Effector CD8-positive, alpha-beta T cell (primary cell): ENCODE data around the gene NMRAL1.

Experiments
- DNase-seq: peaks from one replicate; lab custom pipeline; 2025; lab: John Stamatoyannopoulos, UW
- total RNA-seq, 4 experiments: gene quantifications; one replicate each; lab custom pipeline; 2026; lab: John Stamatoyannopoulos, UW

The NMRAL1 gene
- total RNA-seq = 29.4 to 50.0 (median 42.3) reads per million in 4 experiments

DNA sequence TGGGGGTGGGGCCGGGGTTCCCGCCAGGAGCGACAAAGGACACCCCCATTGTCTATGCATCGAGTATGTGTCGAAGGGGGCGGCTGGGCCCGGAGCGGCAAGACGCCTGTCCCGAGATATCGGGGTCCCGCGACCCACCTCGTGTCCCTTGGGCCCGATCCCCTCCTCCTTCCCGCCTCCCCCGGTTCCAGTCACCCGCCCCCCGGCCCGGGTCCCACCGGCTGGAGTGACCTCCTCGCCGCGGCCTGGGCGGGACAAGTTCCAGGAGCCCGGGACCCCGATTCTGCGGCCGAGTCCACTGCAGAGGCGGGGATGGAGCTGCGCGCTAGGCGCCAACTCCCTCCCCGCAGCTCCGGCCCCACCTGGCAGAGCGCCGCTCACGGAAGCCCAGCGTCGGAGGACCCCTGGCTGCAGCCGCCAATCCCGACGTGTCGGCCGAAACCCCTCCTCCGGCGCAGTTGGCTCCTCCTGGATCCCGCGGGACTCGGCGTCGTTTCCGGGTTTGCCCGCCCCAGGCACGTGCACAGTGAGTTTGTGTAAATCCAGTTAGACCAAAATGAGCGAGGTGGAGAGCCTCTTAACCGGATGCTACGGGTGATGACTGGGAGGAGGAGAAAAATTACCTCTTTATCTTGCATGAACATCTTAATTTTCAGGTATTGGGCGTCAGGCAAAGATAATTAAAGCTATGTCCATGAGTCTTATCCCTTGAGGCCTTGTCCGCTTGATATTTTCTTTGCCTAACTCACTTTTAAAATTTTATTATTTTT is at the start of gene NMRAL1:
Gene NMRAL1, minus strand, starts transcription at position 434 of the 770 bp plus-strand sequence. CDS start 493 bp downstream, outside the sequence.
- DNase-seq = peak; percentile 84

DNA sequence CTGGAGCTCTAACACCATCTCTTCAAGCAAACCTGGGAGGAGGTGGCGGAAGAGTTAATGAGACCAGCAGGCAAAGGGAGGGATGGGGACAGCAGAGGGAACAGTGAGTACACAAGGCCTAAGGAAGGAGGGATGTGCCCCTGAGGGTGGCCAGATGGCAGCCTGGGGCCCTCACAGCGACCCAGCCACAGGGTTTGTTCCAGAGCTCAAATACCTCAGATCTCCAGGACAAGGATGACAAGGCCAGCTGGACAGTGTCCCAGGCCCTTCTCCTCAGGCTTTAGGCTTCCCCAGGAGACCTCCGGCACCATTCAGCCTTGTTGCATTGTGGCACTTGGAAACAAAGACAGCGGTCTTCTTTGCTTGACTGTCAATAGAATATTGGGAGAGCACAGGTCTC is 49.3 kb upstream of the NMRAL1 start:
- no peak for DNase-seq

DNA sequence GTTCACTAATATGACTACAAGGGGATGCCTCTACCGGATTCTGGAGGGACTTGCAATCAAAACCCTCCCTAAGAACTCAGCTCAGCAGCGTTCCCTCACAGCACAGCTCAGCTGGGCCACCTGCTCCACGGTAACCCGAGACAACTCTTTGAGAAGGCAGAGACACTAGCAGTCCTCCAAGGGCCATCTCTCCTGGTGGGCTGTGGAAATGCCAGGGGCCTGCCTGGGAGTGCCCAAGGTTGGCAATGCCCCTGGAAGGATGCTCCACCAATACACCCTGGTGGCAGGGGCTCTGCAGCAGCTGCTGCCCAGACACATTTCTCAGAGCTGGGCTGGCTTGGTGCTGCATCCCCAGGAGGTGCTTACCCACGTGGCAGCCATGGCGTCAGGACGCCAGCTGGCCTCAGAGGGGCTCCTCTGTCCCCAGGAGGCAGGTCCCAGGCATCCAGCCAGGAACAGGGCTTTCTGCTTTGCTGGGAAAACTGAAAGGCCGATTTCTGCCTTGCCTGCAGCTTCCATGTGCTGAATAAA is 47.7 kb upstream of the NMRAL1 start:
- DNase-seq = no peak

DNA sequence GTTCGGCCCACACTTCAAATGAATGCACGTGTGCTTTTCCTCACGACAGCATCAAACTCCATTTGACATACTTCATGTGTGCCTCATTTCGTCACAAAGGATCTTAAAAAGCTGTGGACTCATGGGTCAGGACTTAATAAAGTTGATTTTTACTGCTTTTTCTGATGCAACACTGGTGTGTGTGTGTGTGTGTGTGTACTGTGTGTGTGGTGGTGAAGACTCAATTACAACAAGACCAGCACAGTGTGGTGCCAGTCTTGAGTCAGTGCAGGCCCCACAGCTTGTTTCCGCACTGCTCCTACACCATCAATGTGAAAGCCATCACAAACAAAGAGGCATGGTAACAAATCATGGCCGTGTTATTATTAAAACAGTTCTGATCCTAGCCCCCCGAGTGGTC is 46.5 kb upstream of the NMRAL1 start:
- DNase-seq = no peak

DNA sequence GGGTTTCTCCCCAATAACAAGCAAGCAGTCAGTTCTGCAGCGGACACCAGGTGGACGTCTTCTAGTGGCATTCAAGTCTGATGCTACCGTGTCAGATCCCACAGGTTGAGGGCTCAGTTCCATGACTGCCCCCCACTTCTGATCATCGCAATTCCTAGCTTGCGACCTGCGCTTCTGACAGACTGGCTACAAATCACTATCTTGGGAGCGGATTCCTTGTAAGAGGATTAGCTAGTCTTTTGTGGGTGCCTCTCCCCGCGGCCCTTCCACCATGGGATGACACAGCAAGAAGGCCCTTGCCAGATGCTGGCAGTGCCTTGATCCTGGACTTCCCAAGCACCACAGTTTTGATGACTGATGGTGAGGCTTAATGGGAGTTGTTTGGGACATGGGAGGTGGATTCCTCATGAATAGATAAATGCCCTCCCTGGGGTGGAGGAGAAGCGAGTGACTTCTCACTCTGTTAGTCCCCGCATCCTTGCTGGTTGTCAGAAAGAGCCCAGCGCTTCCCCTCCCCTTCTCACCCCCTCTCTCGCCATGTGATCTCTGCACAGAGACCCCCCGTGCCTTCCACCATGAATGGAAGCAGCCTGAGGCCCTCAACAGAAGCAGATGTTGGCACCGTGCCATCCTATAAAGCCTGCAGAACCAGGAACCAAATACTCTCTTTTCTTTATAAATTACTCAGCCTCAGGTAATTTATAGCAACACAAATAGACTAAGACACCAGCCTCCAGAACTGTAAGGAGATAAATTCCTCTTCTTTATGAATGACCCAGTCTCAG is 45.0 kb upstream of the NMRAL1 start:
- DNase-seq = no peak

DNA sequence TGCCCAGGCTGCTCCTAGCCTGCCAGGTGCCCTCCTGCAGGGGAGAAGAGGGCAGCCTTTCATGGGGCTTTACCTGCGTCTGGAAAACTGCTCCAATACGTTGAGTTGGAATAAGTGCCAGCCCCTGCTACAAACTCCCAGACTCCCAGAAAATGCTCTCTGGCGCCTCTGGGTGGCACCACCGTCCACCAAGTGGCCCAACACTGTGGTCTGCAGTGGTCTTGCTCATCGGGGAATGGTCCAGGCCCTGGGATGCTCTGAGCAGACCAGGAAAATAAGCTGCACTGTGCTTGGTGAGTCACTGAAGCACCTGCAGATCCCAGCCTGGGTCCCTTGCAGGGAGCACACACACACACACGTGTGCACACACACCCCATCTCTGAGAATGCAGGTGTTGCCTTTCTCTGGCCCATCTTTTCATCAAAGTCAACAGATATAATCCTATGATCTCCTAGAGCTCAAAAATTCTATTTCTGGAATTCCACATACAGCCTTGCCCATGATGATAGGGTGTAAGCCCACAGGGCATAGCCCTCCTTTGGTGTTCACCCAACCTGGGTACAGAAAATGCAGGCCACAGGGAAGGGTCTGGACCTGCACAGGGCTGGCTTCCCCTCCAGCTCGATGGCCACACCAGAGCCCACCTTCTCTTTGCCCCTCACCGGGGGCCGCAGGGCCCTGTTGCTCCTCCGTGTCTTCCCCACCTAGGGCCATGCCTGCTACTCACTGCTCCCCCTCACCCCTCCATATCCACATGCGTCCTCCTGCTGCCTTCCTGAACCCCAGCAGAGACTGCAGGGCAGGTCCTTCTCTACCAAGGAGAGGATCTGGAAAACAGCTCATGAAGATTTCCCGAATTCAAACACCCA is 43.6 kb upstream of the NMRAL1 start:
- no peak for DNase-seq

DNA sequence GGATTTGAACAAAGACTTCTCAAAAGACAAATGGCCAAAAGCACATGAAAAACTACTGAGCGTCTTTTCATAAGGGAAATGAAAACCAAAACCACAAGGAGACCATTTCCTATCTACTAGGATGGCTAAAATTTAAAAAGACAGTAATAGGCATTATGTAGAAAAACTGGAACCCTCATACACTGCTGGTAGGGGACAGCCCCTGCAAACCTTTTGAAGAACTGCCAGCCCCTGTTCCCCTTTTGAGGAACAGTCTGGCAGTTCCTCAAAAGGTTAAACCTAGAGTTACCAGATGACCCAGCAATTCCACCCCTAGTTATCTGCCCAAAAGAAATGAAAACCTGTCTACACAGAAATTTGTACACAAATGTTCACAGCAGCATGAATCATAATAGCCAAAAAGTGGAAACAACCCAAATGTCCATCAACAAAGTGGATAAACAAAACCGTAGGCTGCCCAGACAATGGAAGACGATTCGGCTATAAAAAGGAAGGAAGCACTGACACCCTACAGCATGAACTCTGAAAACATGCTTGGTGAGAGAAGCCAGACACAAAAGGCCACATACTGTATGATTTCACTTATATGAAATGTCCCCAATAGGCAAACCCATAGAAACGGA is 41.3 kb upstream of the NMRAL1 start:
- DNase-seq = no peak

DNA sequence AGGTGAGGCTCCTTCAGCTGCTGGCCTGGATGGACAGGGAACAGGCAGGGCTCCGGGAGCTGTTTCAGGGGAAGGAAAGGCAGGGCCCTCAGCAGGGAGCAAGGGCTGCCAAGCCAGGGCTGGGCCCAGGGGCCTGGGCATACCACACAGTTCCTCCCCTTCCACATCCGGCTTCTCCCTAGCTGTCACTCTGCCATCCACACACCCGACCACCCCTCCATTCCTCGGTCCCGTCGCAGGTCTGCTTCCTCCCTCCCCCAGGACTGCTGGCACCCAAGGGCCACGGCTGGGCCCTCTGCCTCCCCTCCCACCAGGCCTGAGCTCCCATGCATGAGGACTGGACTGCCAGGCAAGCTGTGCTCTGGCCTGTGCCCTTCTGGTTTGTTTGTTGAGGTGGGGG is 40.2 kb upstream of the NMRAL1 start:
- no peak for DNase-seq

DNA sequence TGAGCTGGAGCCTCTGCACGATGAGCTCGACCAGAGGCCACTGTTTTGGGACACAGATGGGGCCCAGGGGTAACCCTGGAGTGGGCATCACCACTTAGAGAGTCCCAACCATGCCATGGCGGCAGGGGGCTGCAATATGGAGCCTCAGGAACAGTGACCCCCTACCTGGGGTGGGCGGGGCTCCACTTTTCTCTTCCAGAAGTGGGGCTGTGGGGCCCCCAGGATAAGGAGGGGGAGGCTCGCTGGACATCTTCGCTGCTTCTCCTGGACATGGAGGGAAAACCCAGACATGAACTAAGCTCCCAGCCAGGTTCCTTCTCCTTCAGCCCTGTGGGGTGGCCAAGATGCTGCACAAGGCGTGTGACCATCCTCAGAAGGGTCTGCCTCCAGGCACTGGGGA is 39.5 kb upstream of the NMRAL1 start:
- DNase-seq = no peak

DNA sequence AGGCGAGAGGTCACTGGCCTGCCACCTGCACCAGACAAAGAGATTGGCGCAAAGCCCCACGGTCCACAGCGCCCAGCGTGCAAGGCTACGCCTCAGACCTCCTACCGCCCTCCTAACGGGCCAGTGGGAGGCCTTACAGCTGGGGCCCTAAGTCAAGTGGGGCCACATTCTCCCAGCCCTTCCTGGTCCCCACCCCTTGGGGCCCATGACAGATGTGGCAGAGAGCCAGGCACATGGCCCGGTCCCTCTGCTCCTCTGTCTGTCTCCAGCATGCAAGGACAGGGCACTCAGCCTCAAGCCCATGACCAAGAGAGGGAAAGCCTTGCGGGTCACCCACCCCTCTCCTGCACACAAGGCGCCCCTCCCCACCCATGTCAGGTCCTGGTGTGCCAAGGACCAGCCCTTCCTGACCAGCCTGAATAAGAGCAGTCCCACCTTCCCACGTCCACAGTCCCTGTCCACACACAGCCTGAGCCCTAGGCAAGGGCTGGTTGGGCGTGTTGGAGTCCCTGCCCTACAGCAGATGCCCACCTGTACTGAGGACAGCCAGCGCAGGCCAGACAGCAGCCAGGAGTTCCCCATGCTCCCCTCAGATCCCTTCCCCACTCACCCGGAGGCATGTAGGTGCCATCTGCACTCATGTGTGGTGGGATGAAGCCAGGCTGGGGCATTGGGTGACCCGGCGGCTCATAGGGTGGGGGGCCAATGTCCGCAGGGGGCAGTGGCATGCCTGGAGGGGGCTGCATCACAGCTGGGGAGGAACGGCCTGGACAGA is 38.8 kb upstream of the NMRAL1 start:
- DNase-seq = no peak

DNA sequence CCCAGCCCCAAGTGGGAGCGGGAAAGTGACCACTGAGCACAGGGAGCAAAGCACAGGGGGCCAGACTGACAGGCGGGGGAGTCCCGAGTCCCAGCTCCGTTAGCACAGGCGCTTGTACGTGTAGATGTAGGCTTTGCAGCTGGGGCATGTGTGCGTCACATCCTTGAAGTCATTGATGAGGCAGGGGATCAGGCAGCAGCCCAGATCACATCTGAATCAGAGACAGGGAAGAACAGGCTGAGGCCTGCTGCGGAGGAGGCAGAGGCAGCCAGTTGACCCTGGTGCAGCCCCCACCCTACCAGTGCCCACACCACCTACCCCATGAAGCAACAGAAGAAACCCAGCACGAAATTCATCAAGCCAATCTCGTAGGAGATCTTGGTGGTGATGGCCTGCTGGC is 38.0 kb upstream of the NMRAL1 start:
- DNase-seq = no peak

DNA sequence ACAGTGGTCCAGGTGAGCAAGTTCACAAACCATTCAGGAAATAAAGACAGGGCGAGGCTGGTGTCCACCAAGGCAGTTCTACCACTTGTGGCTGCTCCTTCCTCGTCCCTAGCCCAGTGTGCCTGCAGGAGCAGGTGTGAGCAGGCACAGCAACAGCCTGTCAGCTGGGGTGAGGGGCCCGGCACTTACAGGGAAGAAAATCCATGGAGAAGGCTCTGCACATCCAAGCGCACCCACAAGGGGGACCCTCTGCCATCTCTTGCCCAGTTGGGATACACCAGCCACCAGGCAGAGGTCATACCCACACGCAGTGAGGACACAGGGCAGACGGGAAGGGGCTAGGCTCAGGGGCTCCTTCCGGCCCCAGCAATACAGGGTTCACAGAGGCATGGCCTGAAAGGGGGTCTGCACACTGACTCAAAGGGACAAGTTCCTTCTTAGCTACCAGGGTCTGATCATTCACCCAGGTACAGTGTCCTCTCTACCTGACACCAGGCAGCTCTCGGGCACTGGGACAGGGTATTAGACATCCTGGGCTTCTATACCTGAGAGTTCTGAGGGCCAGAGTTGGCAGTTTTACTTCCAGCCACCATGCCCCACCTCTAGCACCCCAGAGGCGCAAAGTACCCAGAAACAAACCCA is 37.1 kb upstream of the NMRAL1 start:
- DNase-seq = no peak

DNA sequence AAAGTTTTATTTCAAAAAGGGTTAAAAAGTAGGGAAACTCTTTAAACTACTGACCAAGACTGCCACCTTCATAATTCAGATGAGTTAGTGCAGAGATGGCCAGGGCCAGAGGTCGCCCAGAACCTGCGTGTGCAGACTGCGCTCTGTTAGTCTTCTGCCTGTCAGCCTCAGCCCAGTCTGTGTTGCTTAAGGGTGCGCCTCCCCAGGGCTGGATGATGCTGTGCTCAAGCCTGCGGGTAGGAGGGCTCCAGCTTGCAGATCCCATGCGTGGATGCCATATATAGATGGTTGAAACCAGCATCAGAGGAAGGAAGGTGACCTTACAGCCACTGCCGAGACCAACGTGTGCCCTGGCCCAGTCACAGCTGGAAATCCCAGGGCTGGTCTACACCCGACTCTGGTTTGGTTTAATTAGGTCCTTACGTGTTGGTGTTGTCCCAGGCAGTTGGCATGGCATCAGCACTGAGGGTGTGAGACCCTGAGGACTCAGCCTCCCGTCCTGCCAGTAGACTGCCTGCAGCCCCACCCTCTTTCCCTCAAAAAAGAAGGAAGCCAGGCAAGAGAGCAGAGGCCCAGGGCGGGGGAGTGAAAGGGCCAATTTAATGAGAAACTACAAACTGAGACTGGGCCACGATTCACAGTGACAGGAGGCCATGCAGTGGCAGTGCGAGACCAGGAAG is 36.5 kb upstream of the NMRAL1 start:
- no peak for DNase-seq

DNA sequence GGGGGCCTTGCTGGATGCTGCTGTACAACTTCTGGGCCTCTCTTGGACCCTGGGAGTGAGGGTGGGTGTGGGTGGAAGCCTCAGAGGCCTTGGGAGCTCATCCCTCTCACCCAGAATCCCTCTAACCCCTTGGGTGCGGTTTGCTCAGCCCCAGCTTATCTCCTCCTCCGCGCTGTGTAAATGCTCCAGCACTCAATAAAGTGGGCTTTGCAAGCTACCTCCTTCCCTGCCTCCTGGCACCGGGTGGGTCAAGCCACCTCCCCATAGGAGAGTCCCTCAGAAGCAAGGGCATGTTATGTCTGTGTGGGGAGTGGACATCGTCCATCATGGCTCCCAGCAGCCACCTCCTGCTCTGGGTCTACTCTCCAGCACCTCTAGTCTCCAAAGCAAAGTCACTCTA is 35.7 kb upstream of the NMRAL1 start:
- DNase-seq = no peak

DNA sequence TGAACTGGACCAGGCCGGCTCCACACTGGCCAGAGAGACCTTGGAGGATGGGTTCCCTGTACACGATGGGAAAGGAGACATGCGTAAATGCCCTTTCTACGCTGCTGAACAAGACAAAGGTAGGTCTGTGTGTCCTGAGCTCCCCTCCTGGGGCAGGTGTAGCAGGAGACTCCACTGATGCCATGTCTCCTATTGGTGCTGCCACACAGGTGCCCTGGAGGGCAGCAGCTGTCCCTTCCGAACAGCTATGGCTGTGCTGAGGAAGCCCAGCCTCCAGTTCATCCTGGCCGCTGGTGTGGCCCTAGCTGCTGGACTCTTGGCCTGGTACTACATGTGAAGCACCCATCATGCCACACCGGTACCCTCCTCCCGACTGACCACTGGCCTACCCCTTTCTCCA is 35.0 kb upstream of the NMRAL1 start:
- no peak for DNase-seq

DNA sequence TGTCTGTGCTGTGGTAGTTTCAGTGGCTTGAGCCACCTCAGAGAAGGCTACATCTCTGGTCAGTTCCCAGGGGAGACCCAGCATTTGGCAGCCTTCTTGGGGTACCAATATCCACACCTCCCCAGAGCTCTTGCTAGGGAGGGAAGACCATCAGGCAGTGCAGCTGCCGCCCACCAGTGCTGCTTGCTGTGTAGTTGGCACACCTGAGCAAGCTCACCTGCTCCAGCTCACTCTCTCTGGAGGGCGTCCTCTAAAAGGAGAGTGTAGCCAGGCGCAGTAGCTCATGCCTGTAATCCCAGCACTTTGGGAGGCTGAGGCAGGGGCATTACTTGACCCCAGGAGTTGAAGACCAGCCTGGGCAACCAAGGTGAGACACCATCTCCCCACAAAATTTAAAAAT is 34.4 kb upstream of the NMRAL1 start:
- DNase-seq = no peak

DNA sequence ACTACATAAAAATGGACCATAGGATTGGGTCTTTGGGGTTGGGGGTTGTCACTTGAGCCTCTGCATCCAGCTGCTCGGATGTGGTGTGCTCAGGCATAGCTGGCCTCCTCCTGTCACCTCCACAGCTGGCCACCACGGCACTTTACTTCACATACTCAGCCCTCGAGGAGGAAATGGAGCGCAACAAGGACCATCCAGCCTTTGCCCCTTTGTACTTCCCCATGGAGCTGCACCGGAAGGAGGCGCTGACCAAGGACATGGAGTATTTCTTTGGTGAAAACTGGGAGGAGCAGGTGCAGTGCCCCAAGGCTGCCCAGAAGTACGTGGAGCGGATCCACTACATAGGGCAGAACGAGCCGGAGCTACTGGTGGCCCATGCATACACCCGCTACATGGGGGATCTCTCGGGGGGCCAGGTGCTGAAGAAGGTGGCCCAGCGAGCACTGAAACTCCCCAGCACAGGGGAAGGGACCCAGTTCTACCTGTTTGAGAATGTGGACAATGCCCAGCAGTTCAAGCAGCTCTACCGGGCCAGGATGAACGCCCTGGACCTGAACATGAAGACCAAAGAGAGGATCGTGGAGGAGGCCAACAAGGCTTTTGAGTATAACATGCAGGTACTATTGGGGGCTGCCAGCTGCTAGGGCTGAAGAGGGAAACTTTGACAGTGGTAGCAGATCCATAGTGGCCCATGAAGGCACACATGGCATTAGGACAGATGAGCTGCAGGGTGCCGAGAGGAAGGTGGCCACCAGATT is 33.3 kb upstream of the NMRAL1 start:
- DNase-seq = no peak

DNA sequence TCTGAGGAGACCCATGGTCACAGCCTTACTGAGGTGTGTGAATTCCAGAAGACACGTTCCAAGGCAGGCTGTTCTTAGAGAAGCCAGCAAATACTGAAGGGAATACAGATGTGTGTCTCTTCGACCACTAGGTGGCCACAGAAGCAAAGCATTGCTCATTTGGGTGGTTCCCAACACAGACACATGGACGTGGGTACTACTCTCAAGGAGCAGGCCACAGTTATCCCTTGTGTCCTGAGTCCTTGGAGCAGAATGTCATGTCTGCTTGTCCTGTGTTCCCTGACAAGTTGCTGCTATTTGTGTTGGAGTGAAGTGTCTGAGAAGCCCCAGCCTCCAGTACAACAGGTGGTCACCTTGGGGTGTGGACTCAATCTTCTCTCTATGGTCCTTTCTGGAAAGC is 32.0 kb upstream of the NMRAL1 start:
- peak; percentile 18 for DNase-seq
